NCI-H128 (cell line): ENCODE data around the gene ZNF213.

Experiments
- DNase-seq: peaks from one replicate; lab custom pipeline; 2025; ENCODE audit not compliant: unreplicated experiment; lab: John Stamatoyannopoulos, UW

ZNF213 gene

GRCh38 chr16:3134338-3135125, at the start of gene ZNF213:
Gene ZNF213, plus strand, starts transcription at chr16:3135029. Its CDS starts 2,252 bp downstream, at chr16:3137281.
- DNase-seq = peak; percentile 85

- DNase-seq = no peak
Observed at GRCh38 chr16:3085868-3086595, 48.8 kb upstream of the ZNF213 start.

GRCh38 chr16:3086596-3087242, 48.1 kb upstream of the ZNF213 start:
- no peak for DNase-seq

GRCh38 chr16:3087243-3088235, 47.3 kb upstream of the ZNF213 start:
- DNase-seq = no peak

- no peak for DNase-seq
Observed at GRCh38 chr16:3088450-3088849, 46.4 kb upstream of the ZNF213 start.

GRCh38 chr16:3088925-3089716, 45.7 kb upstream of the ZNF213 start:
- DNase-seq = no peak

GRCh38 chr16:3089717-3090592, 44.9 kb upstream of the ZNF213 start:
- no peak for DNase-seq

- no peak for DNase-seq
Observed at GRCh38 chr16:3091551-3091950, 43.3 kb upstream of the ZNF213 start.

GRCh38 chr16:3092501-3092941, 42.3 kb upstream of the ZNF213 start:
- no peak for DNase-seq

- no peak for DNase-seq
Observed at GRCh38 chr16:3094289-3095027, 40.4 kb upstream of the ZNF213 start.

GRCh38 chr16:3095869-3096268, 39.0 kb upstream of the ZNF213 start:
- DNase-seq = no peak

GRCh38 chr16:3096362-3096761, 38.5 kb upstream of the ZNF213 start:
- DNase-seq = no peak

- no peak for DNase-seq
Observed at GRCh38 chr16:3097266-3097665, 37.6 kb upstream of the ZNF213 start.

- DNase-seq = no peak
Observed at GRCh38 chr16:3098459-3099394, 36.1 kb upstream of the ZNF213 start, which contains the start of gene ZSCAN10. Gene ZSCAN10, minus strand, starts transcription at chr16:3099294. Its CDS starts 6,357 bp downstream, at chr16:3092937.

- no peak for DNase-seq
Observed at GRCh38 chr16:3099395-3099731, 35.5 kb upstream of the ZNF213 start.

- peak; percentile 56 for DNase-seq
Observed at GRCh38 chr16:3099732-3100499, 34.9 kb upstream of the ZNF213 start.
